MM.1S (cell line): ENCODE results near the gene ATXN3L.

ENCODE experiments used
- DNase-seq: peaks from one replicate; pipeline ENCODE4 v3.0.0-alpha.2; 2015
- H2AFZ ChIP-seq: fragments of 300-600 bp; sonication (generic); 2 replicates; pipeline ENCODE4 v1.6.0; 2016; ENCODE audit warnings: antibody characterized with exemption, low read length
- H3F3A ChIP-seq: fragments of 300-600 bp; sonication (generic); 2 replicates; pipeline ENCODE4 v1.6.1; 2016; ENCODE audit warnings: mild to moderate bottlenecking, antibody characterized with exemption, low read length, moderate library complexity, mixed read lengths; ENCODE audit not compliant: insufficient read depth
- H3K27ac ChIP-seq: fragments of 300-600 bp; sonication (generic); 2 replicates; pipeline ENCODE4 v1.5.1; 2016; ENCODE audit warnings: mild to moderate bottlenecking, low read length
- H3K27me3 ChIP-seq: fragments of 300-600 bp; sonication (generic); replicated peaks from 2 replicates; pipeline ENCODE4 v1.6.0; 2016; ENCODE audit warnings: low read length; ENCODE audit not compliant: insufficient read depth
- H3K36me3 ChIP-seq: fragments of 300-600 bp; sonication (generic); replicated peaks from 2 replicates; pipeline ENCODE4 v1.6.1; 2016; ENCODE audit warnings: mild to moderate bottlenecking, low read length, mixed read lengths; ENCODE audit not compliant: insufficient read depth
- H3K4me1 ChIP-seq: fragments of 300-600 bp; sonication (generic); 2 replicates; pipeline ENCODE4 v1.6.1; 2016; ENCODE audit warnings: low read length, mixed read lengths
- H3K4me2 ChIP-seq: fragments of 300-600 bp; sonication (generic); 2 replicates; pipeline ENCODE4 v1.6.0; 2016; ENCODE audit warnings: low read depth, low read length
- H3K4me3 ChIP-seq: fragments of 300-600 bp; sonication (generic); 2 replicates; pipeline ENCODE4 v1.5.1; 2016; ENCODE audit warnings: low read length, mixed read lengths
- H3K79me2 ChIP-seq: fragments of 300-600 bp; sonication (generic); 2 replicates; pipeline ENCODE4 v1.6.1; 2016; ENCODE audit warnings: mixed run types, low read length, mixed read lengths
- H3K9ac ChIP-seq: fragments of 300-600 bp; sonication (generic); 2 replicates; pipeline ENCODE4 v1.6.1; 2016; ENCODE audit warnings: low read length, mixed read lengths
- H3K9me2 ChIP-seq: fragments of 300-600 bp; sonication (generic); replicated peaks from 2 replicates; pipeline ENCODE4 v1.6.1; 2016; ENCODE audit warnings: mild to moderate bottlenecking, low read length, mixed read lengths; ENCODE audit not compliant: insufficient read depth
- H3K9me3 ChIP-seq: fragments of 300-600 bp; sonication (generic); replicated peaks from 2 replicates; pipeline ENCODE4 v1.6.1; 2016; ENCODE audit warnings: mild to moderate bottlenecking, low read length, mixed read lengths; ENCODE audit not compliant: insufficient read depth
- H4K20me1 ChIP-seq: fragments of 300-600 bp; sonication (generic); 2 replicates; pipeline ENCODE4 v1.6.1; 2016; ENCODE audit warnings: mild to moderate bottlenecking, low read length, moderate library complexity, mixed read lengths; ENCODE audit not compliant: insufficient read depth
- EZH2 ChIP-seq: fragments of 300-600 bp; sonication (generic); optimal IDR thresholded peaks from 2 replicates; pipeline ENCODE3; 2017; ENCODE audit warnings: low read depth, mild to moderate bottlenecking, antibody characterized with exemption, low read length, mixed read lengths
- EZH2phosphoT487 ChIP-seq: fragments of 300-600 bp; sonication (generic); IDR thresholded peaks from 2 replicates; pipeline ENCODE4 v1.6.1; 2018; ENCODE audit warnings: antibody characterized with exemption, low read length
- TF ChIP-seq, protein P1 (sequence below): fragments of 300-600 bp; sonication (generic); IDR thresholded peaks from 2 replicates; pipeline ENCODE4 v1.5.1; 2016; ENCODE audit warnings: antibody characterized with exemption, low read length, mixed read lengths

The ATXN3L gene

DNA sequence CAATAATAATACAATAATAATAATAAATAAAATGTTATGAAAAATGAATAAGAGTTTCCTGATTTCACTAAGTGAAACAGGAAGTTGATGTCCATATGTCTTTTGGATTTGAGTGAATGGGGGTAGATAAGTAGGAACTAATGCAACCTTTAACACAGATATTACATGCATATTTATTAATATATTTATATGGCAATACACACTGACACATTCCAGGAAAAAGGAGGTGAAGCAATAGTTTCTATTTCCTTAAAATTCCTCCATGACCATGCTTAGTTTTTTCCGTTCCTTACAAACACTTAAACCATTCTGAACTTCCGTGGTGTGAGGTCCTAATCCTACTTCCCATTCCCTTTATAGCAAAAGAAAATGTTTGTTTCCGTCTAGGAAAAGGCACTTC is 48.3 kb downstream of the ATXN3L start:
- H3F3A ChIP-seq: no peaks in the 10 kb centered on the region
- no peak overlapping the region for H3K4me3 ChIP-seq
- H3K9me3 ChIP-seq: no peaks in the 10 kb centered on the region
- no peaks in the 10 kb centered on the region for H3K4me1 ChIP-seq
- no peak overlapping the region for H3K9ac ChIP-seq
- no peak for DNase-seq
- TF ChIP-seq, protein P1, sequence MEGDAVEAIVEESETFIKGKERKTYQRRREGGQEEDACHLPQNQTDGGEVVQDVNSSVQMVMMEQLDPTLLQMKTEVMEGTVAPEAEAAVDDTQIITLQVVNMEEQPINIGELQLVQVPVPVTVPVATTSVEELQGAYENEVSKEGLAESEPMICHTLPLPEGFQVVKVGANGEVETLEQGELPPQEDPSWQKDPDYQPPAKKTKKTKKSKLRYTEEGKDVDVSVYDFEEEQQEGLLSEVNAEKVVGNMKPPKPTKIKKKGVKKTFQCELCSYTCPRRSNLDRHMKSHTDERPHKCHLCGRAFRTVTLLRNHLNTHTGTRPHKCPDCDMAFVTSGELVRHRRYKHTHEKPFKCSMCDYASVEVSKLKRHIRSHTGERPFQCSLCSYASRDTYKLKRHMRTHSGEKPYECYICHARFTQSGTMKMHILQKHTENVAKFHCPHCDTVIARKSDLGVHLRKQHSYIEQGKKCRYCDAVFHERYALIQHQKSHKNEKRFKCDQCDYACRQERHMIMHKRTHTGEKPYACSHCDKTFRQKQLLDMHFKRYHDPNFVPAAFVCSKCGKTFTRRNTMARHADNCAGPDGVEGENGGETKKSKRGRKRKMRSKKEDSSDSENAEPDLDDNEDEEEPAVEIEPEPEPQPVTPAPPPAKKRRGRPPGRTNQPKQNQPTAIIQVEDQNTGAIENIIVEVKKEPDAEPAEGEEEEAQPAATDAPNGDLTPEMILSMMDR: no peak
- no peak for TF ChIP-seq EZH2phosphoT487
- no peak for TF ChIP-seq EZH2
- H3K4me2 ChIP-seq: no peak overlapping the region
- no peaks in the 10 kb centered on the region for H3K27me3 ChIP-seq
- H3K9me2 ChIP-seq: no peaks in the 10 kb centered on the region
- no peaks in the 10 kb centered on the region for H3K36me3 ChIP-seq
- H3K79me2 ChIP-seq: no peaks in the 10 kb centered on the region
- no peak overlapping the region for H3K27ac ChIP-seq
- no peak overlapping the region for H2AFZ ChIP-seq
- H4K20me1 ChIP-seq: no peaks in the 10 kb centered on the region

DNA sequence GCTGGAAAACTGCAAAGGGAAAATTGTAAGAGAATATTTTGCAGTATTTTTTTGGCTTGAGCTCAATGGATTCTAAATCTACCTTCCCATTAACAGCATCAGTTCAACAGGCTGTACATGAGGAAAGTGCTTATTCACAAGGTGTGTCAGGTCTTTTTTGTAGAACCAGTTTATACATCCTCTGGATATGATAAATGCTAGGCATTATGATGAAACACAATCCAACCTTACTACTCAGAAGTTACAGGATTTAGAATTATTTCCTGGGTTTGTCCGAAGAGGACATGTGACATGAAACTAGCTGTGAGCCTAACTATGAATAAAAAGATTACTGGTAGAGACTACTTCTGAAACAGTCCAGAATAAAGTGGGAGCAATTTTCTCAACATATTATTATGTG is 49.5 kb downstream of the ATXN3L start:
- H3K9me3 ChIP-seq: no peaks in the 10 kb centered on the region
- H3K27ac ChIP-seq: no peak overlapping the region
- no peak for DNase-seq
- H3K4me3 ChIP-seq: no peak overlapping the region
- H3K79me2 ChIP-seq: no peaks in the 10 kb centered on the region
- H4K20me1 ChIP-seq: no peaks in the 10 kb centered on the region
- H3K36me3 ChIP-seq: no peaks in the 10 kb centered on the region
- no peak overlapping the region for H3K4me2 ChIP-seq
- H2AFZ ChIP-seq: no peak overlapping the region
- TF ChIP-seq, protein P1: no peak
- TF ChIP-seq EZH2 (no peak), EZH2phosphoT487 (no peak)
- H3K9ac ChIP-seq: no peak overlapping the region
- no peaks in the 10 kb centered on the region for H3K27me3 ChIP-seq
- H3K9me2 ChIP-seq: no peaks in the 10 kb centered on the region
- no peaks in the 10 kb centered on the region for H3F3A ChIP-seq
- no peaks in the 10 kb centered on the region for H3K4me1 ChIP-seq

DNA sequence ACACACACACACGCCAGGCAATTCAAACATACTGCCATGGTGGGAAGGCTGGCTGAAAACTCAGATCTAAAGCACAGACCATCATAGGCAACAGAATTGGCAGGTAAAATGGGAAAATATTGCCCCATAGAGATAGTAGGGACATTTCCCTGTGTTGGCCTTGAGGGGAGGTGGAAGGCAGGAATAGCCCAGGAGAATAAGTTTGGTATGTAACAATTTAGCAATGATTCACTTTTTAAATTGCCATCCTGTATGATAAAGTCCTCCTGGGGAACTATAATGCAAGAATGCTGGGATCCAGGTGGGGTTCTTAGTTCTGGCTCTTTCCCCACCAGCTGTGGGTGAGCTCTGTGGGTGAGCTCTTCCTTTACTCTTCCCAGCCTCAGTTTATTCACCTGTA is 51.0 kb downstream of the ATXN3L start:
- Histone ChIP-seq H3K9me2 (no peaks in the 10 kb centered on the region), H3K27ac (no peak overlapping the region), H3K4me3 (no peak overlapping the region), H4K20me1 (no peaks in the 10 kb centered on the region), H3K4me1 (no peaks in the 10 kb centered on the region), H3K9ac (no peak overlapping the region), H3K27me3 (no peaks in the 10 kb centered on the region), H3K79me2 (no peaks in the 10 kb centered on the region), H2AFZ (no peak overlapping the region), H3F3A (no peaks in the 10 kb centered on the region), H3K4me2 (no peak overlapping the region), H3K36me3 (no peaks in the 10 kb centered on the region), H3K9me3 (no peaks in the 10 kb centered on the region)
- DNase-seq: no peak
- TF ChIP-seq EZH2phosphoT487: no peak
- TF ChIP-seq, protein P1: no peak
- TF ChIP-seq EZH2: no peak
